ENCODE results near the gene LRPAP1.
"Not testable (repeated sequence)": the region's sequence is repeated elsewhere in the genome, so short reads cannot be mapped to it uniquely, and the experiment has no call there.

GRCh38 chr4:3560465-3560864, 28.2 kb upstream of the LRPAP1 start:
- TF ChIP-seq JUND (IDR thresholded peaks at IDR 0.05); RFX5 (IDR thresholded peaks at IDR 0.05; ENCODE audit: low read length); CTCF (IDR thresholded peaks at IDR 0.05); EZH2phosphoT487 (IDR thresholded peaks at IDR 0.05; ENCODE audit: borderline replicate concordance, low read depth): not testable (repeated sequence)

Data from SK-N-SH (cell line).